Breast epithelium (tissue), 3 donors: ENCODE results near the gene ZNF3.

Experiments used
- CTCF ChIP-seq, 3 donors: fragments of 450-650 bp; IDR thresholded peaks; one replicate each; pipeline ENCODE4 v1.5.1; 2016 to 2017; ENCODE audit warnings: antibody characterized with exemption in 3 of 3, mild to moderate bottlenecking in 3 of 3, moderate library complexity in 3 of 3
- POLR2A ChIP-seq: fragments of 450-650 bp; IDR thresholded peaks from one replicate; pipeline ENCODE4 v1.6.1; 2016; ENCODE audit warnings: antibody characterized with exemption, mild to moderate bottlenecking, moderate library complexity
- POLR2AphosphoS5 ChIP-seq, 3 donors: sonication (generic); formaldehyde crosslinking; IDR thresholded peaks; one replicate each; pipeline ENCODE4 v1.6.1; 2017; ENCODE audit warnings: antibody characterized with exemption in 3 of 3

GRCh38 chr7:100080907-100081534 lies 502 bp downstream of the ZNF3 start:
- TF ChIP-seq CTCF (IDR thresholded peaks at IDR 0.05) (no peak), POLR2AphosphoS5 (IDR thresholded peaks at IDR 0.05) (no peak), POLR2A (no peak)
